PC-3 (cell line): ENCODE data around the gene EEPD1.

Source experiments
- CTCF ChIP-seq: fragments of 300-600 bp; sonication (generic); conservative IDR thresholded peaks from 2 replicates; pipeline ENCODE4 v1.5.1; 2017; ENCODE audit warnings: antibody characterized with exemption, low read depth, mild to moderate bottlenecking, low read length
- EZH2 ChIP-seq: fragments of 300-600 bp; sonication (generic); IDR thresholded peaks from one replicate; pipeline ENCODE4 v1.6.1; 2017; ENCODE audit warnings: antibody characterized with exemption, mild to moderate bottlenecking, low read length; ENCODE audit not compliant: unreplicated experiment
- EZH2phosphoT487 ChIP-seq: fragments of 300-600 bp; sonication (generic); IDR thresholded peaks from 2 replicates; pipeline ENCODE4 v1.6.1; 2018; ENCODE audit warnings: mild to moderate bottlenecking, antibody characterized with exemption, low read length, borderline replicate concordance

DNA sequence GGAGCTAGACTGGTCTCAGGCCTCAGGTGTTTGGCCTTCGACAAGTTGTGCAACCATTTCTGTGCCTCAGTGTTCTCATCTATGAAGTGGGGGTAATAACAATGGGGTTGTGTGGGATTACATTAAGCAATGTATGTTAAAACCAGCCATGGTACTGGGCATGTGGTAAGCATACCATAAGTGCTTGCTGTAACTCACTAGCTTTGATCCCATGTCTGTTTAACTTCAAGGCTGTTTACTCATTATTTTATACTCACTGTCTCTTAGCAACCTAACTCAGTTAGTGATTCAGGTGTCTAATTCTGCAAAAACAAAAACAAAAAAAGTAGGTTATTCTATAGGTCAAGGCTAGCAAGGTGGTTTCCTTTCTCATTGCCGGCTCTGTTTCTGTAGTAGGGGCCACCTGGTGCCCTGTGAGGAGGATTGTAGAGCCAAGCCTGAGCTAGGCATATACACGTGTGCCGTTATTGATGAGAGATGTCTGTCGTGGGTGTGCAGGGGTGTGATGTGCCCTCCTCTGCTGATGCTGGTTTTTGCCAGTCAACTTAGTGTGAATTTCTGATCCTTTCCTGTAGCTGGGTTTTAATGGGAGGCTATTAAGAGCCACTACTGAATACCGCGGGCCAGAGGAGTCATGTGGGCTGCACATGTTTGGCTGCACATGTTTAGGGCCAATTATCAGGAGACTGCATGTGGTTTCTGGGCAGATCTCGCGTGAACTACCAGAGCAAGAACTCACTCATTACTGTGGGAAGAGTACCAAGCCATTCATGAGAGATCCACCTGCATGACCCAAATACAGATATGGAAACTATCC, 56.2 kb downstream of the EEPD1 start:
- TF ChIP-seq CTCF: no peak
- no peak for TF ChIP-seq EZH2
- TF ChIP-seq EZH2phosphoT487: no peak
